HG02870 (cell line): Measurements from ENCODE around the gene PRDM16.

ENCODE experiments used
- ATAC-seq: cut with Tn5 transposase; IDR thresholded peaks from one replicate; pipeline ENCODE4 v1.9.1; 2021; ENCODE audit warnings: mild to moderate bottlenecking, moderate library complexity; ENCODE audit not compliant: unreplicated experiment

PRDM16 gene

GRCh38 chr1:3433596-3434320 is 364.8 kb downstream of the PRDM16 start:
- ATAC-seq = no peak

DNA sequence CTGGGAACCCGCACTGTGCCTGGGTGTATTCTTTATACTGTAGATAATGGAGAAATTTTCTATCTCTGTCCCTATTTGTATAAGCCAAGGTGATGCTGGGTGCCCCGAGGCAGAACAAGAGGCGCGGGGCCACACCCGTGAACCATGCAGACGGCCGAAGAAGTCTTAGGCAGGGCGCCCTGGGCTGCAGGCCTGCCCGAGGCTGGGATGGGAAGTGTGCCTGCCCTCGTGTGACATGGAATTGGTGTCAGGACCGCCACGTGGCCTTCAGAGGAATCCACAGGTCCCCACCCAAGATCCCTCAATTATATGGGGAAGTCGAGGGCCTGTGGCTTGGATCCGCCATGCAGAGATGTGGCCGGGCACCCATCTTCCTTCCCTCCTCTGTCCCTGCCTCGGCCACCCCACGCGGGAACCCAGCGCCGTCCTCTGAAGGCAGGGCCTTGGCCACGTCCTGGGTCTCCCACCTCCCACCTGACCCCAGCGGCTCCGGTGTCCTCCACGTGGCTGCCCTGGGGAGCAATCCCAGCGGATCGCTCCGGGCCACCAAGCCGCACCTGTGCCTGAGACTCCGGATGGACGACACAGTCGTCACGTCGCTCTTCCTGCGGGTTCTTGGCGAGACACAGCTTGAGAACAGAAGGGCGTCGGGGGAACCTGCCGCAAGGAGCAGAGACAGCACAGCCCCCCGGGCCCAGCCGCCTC is 365.6 kb downstream of the PRDM16 start:
- ATAC-seq = no peak

DNA sequence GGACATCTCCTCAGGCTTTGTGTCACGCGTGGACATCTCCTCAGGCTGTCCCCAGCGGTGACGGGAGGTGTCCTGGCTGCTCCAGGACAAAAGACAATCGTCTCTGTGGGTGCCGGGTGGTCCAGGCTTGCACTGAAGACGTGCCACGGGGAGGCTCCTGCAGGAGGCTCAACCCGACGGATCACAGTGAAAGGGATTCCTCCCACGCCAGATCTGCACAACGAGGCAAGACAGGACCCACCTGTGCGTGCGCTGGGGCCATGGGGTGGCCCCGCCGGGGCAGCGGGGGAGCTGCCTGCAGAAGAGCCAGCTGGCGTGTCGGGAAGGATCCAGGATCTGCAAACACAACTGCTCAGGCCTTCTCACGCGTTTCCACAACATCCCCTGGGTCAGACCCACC is 366.7 kb downstream of the PRDM16 start:
- no peak for ATAC-seq

- no peak for ATAC-seq
Observed at GRCh38 chr1:3436451-3436850, 367.4 kb downstream of the PRDM16 start.

- ATAC-seq = no peak
Observed at GRCh38 chr1:3436901-3437300, 367.9 kb downstream of the PRDM16 start.

GRCh38 chr1:3438661-3439180 is 369.7 kb downstream of the PRDM16 start:
- no peak for ATAC-seq

DNA sequence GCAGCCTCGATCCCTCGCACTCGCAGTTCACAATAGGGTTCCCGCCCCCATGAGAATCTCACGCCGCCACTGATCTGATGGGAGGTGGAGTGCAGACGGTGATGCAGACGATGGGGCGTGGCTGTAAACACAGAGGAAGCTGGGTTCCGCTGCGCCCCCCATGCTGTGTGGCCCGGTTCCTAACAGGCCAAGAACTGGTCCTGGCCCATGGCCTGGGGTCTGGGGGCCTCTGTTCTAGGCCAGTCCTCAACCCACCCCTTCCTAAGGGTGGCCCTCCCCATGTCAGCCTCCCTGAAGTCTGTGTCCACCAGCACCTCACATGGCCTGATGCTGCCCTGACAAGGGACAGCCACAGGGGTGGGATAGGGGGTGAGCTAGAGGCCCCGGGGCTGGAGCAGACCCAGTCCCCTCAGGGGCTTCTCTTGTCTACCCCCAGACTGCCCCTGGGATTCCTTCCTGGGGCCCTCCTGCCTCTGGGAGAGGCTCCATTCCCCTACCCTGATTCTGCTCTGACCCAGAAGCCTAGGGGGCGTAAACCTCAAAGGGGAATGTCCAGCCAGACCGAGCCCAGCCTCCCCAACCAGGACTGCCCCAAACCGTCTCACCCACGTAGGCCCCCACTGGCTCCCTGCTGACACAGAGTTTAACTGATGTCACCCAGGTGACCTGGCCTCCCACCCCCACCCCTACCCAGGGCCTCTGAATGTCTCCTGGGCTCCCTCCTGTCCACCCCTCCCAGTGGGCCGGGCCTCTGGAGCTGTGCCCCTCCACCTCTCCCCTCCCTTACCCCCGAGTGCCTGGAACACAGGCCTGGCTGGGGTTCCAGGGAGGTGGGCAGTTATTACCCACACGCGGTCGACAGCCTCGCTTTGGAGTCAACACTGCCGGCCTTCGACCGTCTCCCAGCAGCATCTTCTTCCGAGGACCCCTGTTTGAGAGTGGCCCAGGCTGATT is 370.6 kb downstream of the PRDM16 start:
- no peak for ATAC-seq

- no peak for ATAC-seq
Observed at GRCh38 chr1:3440300-3440681, 371.3 kb downstream of the PRDM16 start.

DNA sequence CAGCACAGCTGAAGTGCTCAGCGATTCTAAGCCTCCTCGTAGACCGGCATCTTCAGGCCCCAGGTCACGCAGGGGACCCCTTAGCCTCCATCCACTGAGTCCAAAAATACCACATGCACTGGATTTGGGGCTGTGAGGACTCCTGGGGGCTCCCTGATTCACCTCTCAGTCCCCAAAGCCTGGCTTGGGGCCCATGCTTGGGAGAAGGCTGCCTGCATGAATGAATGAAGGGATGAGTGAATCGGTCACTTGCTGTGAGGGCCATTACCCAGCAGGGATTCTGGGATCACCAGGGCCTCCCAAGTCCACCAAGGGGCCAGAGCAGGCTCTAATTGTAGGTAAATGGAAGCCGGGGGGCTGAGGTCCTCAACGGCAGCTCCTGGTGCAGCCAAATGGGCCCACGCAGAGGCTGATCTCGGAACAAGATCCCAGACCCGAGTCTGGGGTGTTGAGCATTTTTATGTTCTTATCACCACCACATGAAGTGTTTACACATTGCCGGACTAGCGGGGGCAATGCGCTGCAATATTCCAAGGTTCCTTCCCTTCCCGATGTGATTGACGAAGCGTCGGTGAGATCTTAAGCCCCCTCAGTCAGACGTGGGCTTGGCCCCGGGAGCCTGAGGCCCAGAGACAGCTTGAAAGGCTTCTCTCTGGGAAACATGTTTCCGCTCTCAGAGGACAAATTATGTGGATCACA is 371.9 kb downstream of the PRDM16 start:
- no peak for ATAC-seq

DNA sequence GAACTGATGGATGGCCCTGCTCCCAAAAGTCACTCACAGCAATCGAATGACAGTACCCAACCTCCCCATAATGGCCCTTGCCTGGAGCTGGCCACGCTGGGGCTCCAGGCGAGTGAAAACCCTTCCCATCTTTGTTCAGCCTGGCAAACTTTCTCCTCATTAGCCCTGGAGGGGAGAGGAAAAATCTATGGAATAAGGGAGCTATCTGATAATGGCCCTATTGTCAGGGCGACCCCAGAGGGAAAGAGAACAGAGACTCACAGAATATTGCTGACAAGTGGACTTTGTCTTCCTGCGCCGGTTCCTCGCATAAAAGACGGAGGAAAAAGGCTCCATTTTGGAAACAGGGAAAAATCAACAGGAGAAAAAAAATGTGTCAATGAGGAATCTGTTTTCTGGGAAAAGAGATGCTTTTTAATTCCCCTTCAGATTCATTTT is 372.4 kb downstream of the PRDM16 start:
- ATAC-seq = no peak

DNA sequence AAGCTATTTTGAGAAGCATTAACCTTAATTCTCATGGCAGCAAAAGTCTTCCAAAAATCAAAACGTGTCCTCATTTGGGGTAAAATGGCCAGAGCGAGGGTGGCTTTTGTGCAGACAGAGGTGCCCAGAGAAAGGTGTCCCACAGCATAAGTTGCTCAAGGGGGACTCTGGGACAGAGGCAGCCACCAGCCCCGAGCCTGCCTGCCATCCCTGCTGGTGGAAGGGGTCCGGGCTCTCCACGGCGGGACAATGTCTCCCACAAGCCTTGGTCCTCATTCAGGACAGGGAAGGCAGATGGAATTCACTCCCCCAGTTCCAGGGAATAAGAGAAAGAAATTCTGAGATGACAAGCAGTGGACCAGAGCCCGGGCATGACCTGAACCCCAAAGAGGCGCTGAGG is 372.9 kb downstream of the PRDM16 start:
- ATAC-seq = no peak

- ATAC-seq = no peak
Observed at GRCh38 chr1:3442331-3442730, 373.3 kb downstream of the PRDM16 start.

DNA sequence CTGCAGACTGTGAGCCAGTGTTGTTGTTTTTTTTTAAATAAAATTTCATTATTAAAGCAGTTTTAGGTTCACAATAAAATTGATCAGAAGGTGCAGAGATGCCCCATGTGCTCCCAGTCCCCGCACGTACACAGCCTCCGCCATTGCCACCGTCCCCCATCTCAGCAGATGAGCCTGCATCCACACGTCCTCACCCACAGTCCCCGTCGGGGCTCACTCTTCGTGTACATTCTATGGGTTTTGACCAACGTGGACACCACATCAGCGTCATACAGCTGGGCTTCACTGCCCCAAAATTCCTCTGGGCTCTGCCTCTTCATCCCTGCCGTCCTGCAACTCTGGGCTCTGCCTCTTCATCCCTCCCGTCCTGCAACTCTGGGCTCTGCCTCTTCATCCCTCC is 373.9 kb downstream of the PRDM16 start:
- ATAC-seq = no peak

DNA sequence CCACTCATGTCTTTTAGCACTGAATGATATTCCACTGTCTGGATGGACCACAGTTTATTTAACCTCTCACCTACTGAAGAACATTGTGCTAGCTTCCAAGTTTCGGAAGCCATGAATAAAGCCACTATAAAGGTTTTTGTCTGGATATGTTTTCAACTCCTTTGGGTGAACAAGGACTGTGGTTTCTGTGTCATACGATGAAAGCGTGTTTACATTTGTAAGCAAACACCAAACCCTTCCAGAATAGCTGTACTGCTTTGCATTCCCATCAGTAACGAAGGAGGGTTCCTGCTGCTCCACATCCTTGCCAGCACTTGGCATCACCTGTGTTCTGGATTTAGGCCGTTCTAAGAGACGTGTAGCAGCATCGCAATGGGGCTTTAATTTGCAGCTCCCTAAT is 374.8 kb downstream of the PRDM16 start:
- no peak for ATAC-seq

DNA sequence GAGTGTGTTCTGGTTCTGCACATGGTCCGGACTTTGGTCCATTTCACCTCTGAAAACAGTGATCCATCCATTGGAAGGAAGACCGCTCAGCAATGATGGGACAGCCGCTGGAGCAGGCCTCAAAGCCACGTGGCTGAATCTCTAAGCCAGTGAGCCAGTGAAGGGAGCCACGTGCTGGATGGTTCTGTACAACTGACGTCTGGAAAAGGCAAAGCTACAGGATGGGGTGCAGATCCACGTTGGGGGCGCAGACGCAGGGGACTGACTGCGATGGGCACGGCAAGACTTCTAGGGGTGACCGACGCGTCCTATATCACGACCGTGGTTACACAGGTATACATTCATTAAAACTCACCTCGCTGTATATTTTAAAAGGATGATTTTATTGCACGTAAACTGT is 375.3 kb downstream of the PRDM16 start:
- no peak for ATAC-seq

DNA sequence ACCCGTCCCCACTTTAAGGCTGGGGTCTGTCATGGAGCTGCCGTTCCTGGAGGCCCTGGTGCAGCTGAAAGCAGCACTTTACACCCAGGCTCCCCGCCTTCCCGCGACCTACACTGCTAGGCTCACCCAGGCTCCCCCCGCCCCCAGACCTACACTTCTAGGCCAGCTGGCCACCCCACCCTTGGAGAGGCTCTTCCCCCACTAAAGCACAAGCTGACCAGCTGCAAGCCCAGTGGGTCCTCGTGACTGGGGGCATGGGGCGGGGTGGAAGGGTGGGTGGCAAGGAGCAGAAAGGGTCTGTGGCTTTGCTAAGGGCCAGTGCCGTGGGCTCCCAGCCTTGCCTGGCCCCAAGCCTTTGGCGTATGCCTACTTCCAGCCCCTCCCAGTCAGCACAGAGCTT is 375.7 kb downstream of the PRDM16 start:
- ATAC-seq = no peak

DNA sequence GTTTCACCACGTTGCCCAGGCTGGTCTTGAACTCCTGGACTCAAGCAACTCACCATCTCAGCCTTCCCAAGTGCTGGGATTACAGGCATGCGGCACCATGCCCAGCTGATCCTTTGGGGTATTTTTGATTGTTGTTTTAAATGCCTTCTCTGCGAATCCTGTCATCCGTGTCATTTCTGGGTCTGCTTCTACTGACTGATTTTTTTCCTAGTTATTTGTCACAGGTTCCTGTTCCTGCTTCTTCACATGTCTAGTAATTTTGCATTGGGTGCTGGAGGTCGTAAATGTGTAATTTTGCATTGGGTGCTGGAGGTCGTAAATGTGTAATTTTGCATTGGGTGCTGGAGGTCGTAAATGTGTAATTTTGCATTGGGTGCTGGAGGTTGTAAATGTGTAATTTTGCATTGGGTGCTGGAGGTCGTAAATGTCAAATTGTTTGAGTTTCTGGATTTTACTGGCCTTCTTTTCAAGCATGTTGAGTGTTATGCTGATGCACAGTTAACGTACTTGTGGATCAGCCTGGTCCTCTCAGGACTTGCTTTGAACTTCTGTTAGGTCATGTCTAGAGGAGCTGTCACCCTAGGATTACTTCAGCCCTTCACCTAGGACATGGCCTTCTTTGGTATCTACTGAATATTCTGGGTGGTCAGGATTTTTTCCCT is 381.3 kb downstream of the PRDM16 start:
- ATAC-seq = no peak

DNA sequence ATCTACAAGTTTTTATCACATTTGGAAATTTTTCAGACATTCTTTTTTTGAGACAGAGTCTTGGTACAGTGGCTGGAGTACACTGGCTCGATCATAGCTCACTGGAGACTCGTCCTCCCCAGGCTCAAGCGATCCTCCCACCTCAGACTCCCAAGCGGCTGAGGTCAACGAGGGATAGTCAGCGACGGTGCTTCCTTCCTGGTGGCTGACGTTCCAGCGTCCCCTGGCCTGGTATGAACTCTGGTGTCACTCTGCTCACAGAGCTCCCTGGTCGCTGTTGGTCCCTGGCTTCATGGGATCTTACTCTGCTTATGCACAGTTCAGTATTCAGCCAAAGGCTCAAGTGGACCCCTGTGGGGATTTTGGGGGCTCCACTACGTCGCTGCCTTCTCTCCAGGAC is 382.0 kb downstream of the PRDM16 start:
- ATAC-seq = no peak

- no peak for ATAC-seq
Observed at GRCh38 chr1:3451994-3452865, 383.2 kb downstream of the PRDM16 start.
